Retinal pigment epithelial cell (primary cell): ENCODE data around the gene RPL10.

Source experiments
- DNase-seq: peaks from one replicate; pipeline ENCODE4 v3.0.0-alpha.2; 2010; ENCODE audit warnings: low read depth
- H3K4me3 ChIP-seq: 2 replicates; pipeline ENCODE4 v1.5.1; 2011; ENCODE audit warnings: mild to moderate bottlenecking, low read length, control low read depth, moderate library complexity
- CTCF ChIP-seq: conservative IDR thresholded peaks from 2 replicates; pipeline ENCODE4 v1.5.1; 2011; ENCODE audit warnings: low read depth, low read length, control low read depth, inconsistent platforms

The RPL10 gene

GRCh38 chrX:154352012-154352401 is 46.2 kb upstream of the RPL10 start:
- H3K4me3 ChIP-seq: no peak overlapping the region
- no peak for TF ChIP-seq CTCF
- DNase-seq: no peak

GRCh38 chrX:154352466-154352865 is 45.7 kb upstream of the RPL10 start:
- no peak overlapping the region for H3K4me3 ChIP-seq
- TF ChIP-seq CTCF: no peak
- no peak for DNase-seq

- no peak overlapping the region for H3K4me3 ChIP-seq
- TF ChIP-seq CTCF: no peak
- no peak for DNase-seq
These were observed 44.9 kb upstream of the RPL10 start for GRCh38 chrX:154353172-154353843.

GRCh38 chrX:154354013-154354412 is 44.2 kb upstream of the RPL10 start:
- DNase-seq: no peak
- TF ChIP-seq CTCF: no peak
- H3K4me3 ChIP-seq: no peak overlapping the region

- H3K4me3 ChIP-seq: no peak overlapping the region
- no peak for DNase-seq
- TF ChIP-seq CTCF: no peak
These were observed 43.7 kb upstream of the RPL10 start for GRCh38 chrX:154354516-154354915.

GRCh38 chrX:154355094-154355775 is 42.9 kb upstream of the RPL10 start:
- no peak for DNase-seq
- TF ChIP-seq CTCF: no peak

GRCh38 chrX:154355776-154356140 is 42.4 kb upstream of the RPL10 start:
- no peak overlapping the region for H3K4me3 ChIP-seq
- TF ChIP-seq CTCF: no peak
- DNase-seq: no peak

More at GRCh38 chrX:154355094-154355775, 42.9 kb upstream of the RPL10 start:
- H3K4me3 ChIP-seq: no peak overlapping the region
